AML-193 (cell line): ENCODE measurements around the gene TMPRSS3.

Experiments used
- DNase-seq, 2 experiments: peaks; one replicate each; lab custom pipeline; 2025; lab: John Stamatoyannopoulos, UW

Gene TMPRSS3

GRCh38 chr21:42350927-42351426 is 44.9 kb downstream of the TMPRSS3 start, which contains the start of gene TFF2:
Gene TFF2 (minus strand): TSS chr21:42350994. CDS start chr21:42350957, 37 bp downstream.
- DNase-seq = no peak

- DNase-seq = no peak
These were observed 45.4 kb downstream of the TMPRSS3 start for GRCh38 chr21:42350318-42350910.

GRCh38 chr21:42349420-42350317 is 46.2 kb downstream of the TMPRSS3 start:
- no peak for DNase-seq

GRCh38 chr21:42348762-42349161 is 47.1 kb downstream of the TMPRSS3 start:
- DNase-seq = no peak

GRCh38 chr21:42347601-42348327 is 48.1 kb downstream of the TMPRSS3 start:
- no peak for DNase-seq

GRCh38 chr21:42346866-42347600 is 48.8 kb downstream of the TMPRSS3 start:
- no peak for DNase-seq

GRCh38 chr21:42346441-42346840 is 49.4 kb downstream of the TMPRSS3 start:
- DNase-seq = no peak

GRCh38 chr21:42344631-42345030 is 51.2 kb downstream of the TMPRSS3 start:
- no peak for DNase-seq

- DNase-seq = no peak
These were observed 51.8 kb downstream of the TMPRSS3 start for GRCh38 chr21:42343963-42344510.

- DNase-seq = no peak
These were observed 52.3 kb downstream of the TMPRSS3 start for GRCh38 chr21:42343556-42343955.

GRCh38 chr21:42343101-42343500 is 52.8 kb downstream of the TMPRSS3 start:
- DNase-seq = no peak

GRCh38 chr21:42341776-42342542 is 53.9 kb downstream of the TMPRSS3 start:
- DNase-seq = no peak

- DNase-seq = no peak
These were observed 55.4 kb downstream of the TMPRSS3 start for GRCh38 chr21:42340187-42341050.

GRCh38 chr21:42338729-42339715 is 56.8 kb downstream of the TMPRSS3 start:
- no peak for DNase-seq

- DNase-seq = peak; percentile 45 to 50
These were observed 57.8 kb downstream of the TMPRSS3 start for GRCh38 chr21:42337830-42338728.

- DNase-seq = no peak
These were observed 58.6 kb downstream of the TMPRSS3 start for GRCh38 chr21:42337276-42337675.

GRCh38 chr21:42336054-42336453 is 59.8 kb downstream of the TMPRSS3 start:
- DNase-seq = no peak
